GM19397 (cell line): Measurements from ENCODE around the gene TNNC1.

Source experiments
- ATAC-seq: cut with Tn5 transposase; IDR thresholded peaks from one replicate; pipeline ENCODE4 v1.9.1; 2021; ENCODE audit warnings: mild to moderate bottlenecking, moderate library complexity; ENCODE audit not compliant: unreplicated experiment

The TNNC1 gene

GRCh38 chr3:52443791-52444687 lies 9.8 kb downstream of the TNNC1 start:
- ATAC-seq: no peak

DNA sequence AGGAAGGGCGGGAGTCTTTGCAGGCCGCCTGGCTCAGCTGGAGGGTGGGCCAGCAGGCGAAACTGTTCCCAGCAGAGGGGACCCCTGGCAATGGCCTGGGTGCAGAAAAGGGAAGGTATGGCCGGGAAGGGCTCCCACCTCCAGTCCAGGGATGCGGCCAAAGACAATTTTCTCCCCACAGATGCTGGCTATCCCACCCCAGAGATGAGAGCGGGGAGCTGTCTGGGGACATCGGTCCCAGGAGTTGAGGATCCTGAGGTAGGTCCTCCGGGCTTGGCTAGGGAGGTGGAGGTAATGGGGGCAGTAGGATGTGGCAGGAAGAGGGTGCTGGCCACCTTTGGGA lies 10.6 kb downstream of the TNNC1 start:
- ATAC-seq: no peak

GRCh38 chr3:52442409-52443267 lies 11.2 kb downstream of the TNNC1 start:
- ATAC-seq: no peak

- ATAC-seq: no peak
Observed at GRCh38 chr3:52441772-52442332, 12.0 kb downstream of the TNNC1 start.

DNA sequence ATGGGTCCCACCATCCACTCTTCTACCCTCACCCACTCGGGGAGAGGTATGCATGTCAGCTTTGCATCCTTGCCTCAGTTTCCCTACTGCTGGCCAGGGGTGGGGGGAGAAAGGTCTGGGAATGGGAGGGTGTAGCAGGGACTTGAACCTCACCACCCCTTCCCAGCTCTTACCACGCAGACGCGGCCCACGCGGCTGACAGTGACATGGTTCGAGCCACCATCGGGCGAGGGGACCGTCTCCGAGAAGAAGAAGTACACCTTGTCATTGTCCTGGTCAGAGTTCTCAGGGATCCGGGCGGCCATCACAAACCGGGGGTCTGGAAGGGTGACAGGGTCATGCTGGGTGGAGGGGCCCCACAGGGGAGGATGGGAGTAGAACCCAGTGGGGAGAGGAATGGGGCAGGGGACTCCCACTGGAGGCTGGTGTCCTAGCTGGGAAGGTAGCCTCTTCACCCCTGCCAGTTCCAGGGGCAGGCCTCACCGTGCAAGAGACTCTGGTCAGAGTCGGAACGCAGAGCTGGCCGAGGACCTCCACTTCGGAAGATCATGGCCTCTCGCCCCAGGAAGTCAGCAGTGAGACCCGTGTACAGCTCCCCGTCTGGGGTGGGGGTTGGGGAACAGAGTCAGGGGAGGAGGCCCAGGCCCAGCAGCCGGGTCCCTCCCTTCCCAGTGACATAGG lies 12.6 kb downstream of the TNNC1 start:
- ATAC-seq: no peak

GRCh38 chr3:52440671-52441070 lies 13.2 kb downstream of the TNNC1 start:
- no peak for ATAC-seq

DNA sequence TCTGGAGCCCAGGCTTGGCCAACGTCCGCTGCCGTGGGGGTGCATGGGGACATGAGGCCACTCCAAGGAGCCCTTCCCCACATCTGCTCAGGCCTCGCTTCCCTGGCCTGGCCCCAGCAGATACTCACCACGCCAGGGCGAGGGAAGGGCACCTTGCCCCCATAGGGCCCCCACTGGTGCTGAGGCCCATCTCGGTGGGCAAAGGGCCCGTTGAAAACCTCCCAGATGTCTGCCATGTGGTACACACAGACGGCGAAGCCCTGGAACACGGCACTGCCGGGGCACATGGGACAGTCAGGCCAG lies 13.6 kb downstream of the TNNC1 start:
- ATAC-seq: no peak

DNA sequence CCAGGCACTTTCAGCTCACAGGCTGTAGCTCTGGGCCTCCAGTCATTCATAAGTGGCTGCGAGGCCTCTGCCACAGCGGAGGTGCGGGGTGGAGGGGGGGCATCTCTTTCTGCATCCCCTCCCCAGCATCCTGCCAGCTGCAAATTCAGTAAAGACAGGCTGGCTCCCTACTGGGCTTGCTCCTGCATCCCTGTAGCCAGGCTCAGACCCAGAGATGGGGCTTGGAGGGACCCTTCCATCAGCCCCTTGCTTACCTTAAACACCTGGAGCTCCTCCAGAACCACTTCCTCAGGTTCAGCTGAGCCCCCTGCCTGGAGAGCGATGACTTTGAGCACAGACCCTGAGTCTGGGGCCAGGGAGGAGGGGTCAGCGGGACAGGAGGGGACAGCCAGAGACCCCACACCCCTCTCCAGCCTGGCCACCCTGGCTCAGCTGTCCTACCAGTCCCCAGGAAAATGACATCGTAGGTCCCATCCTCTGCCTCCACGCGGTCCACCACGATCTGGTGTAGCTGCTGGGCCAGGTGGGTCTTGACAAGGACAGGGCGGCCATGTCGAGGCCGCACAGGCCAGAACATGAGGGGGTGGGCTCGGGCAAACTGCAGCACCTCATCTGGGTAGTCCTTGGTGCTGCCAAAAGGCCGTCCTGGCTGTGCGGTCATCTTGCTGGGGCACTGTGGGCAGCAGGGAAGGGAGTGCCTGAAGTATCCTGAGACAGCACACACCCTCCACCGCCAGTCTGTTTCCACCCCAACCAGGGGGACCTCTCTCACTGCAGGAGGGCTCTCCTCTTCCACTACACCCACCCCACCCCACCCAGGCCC lies 14.2 kb downstream of the TNNC1 start:
- ATAC-seq: no peak

- ATAC-seq: no peak
Observed at GRCh38 chr3:52438579-52439425, 15.0 kb downstream of the TNNC1 start.

GRCh38 chr3:52438104-52438376 lies 15.8 kb downstream of the TNNC1 start:
- ATAC-seq: no peak

DNA sequence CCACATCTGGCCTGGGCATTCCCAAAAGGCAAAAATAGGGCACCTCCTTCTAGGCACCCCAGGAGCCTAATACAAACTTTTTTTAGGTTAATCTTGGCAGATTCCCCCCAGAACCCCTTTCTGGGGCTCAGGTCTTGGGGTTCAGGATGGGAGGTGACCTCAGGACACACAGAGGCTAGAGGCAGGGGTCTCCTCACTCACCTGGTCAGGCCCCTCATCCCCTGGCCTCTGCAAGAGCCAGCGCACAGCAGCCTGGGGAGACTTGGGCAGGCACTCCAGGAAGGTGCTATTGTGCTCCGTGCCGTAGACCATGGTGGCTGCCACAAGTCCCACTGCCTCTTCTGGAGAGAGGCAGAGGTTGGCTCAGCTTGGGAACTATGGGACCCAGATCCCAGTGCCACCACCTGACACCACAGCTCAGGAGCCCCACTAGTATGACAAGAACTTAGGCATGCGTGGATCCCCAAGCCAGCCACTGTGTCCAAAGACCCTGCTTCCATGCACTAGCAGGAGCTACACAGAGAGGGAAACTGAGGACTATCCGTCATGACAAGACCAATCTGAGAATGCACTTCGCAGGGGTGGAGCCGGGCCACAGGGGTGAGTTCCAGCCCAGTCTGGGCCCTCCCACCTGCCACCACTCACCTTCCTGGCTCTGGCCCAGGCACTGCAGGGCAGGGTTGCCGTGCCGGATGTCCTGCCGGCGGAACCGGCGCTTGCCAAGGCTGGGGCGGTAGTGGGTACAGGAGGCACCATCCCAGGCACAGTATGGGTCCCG lies 16.3 kb downstream of the TNNC1 start:
- no peak for ATAC-seq

DNA sequence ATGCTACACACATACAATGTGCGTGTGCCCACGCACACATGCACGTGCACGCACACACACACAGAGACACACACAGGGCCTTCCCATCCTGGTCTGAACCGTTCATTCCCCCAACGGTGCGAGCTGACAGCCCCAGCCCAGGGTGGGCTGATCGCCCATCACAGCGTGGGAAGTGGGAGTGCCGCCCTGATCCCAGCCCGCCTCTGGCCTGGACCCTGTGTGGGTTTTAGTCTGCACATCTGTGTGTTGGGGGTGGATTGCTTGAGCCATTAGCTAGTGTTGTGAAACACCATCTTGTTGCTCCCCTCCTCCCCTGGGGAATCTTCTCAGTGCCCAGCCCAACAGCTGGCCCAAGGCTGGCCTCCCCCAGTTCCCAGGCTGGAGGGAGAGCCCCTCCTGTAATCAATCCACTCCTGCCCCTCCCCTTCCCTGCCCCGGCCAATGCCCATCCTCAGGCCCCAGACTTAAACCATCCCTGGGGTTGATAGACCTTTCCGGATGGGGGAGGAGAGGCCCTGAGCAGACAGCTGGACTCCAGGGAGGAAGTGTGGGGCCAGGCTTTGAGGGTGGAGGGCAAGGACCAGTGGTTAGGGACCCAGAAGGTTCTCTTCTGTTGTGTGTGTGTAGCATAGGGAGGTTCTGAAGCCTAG lies 17.2 kb downstream of the TNNC1 start:
- ATAC-seq: no peak

GRCh38 chr3:52435246-52436101 lies 18.4 kb downstream of the TNNC1 start:
- no peak for ATAC-seq

DNA sequence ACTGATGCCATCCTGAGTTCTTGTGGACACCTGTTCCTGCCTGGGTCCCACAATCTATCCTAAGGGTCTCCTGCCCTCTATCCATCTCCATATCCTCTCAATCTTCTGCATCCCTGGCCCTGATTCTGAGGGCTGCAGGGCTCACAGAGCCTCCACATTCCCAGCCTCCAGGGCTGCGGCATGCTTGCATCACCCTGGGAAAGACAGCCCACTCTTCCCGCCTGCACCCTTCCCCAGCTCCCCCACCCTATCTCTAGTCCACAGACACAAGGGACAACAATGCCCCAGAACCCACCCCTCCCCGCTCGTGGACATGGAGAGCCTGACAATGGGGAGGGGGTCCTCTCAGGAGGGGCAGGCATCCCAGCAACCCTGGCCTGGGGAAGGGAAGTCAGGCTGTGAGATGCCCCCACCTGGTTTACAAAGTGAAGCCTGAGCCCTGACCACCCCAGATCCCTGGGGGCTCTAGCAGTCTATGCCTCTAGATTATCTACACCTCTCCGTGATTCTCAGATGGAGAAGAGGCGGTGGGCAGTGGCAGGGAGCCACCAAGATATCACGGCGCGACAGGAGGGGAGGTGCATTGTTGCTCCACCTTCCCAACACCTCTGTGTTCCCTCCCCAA lies 19.2 kb downstream of the TNNC1 start:
- ATAC-seq: no peak

DNA sequence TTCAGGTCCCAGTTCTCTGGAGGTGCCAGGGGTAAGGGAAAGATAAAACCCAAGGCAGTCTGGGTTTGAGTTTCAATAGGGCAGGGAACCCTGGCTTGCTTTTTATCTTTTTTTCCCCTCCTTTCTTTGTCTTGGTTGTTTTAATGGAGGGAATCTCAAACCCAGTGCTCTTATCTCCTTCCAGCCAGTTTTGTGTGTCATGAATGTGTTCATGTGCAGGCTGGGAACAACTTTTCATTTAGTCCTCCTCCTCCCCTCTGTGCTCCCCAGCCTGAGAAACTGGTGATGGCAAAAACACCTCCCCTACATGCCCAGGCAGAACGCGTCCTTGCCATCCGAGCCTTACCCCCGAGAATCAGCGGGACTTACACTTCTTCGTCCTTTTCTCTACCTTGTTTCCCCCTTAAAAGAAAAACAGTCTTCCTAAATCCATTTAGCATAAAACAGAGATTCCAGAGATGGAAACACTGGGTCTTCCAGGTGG lies 19.8 kb downstream of the TNNC1 start:
- ATAC-seq: no peak

GRCh38 chr3:52433328-52433995 lies 20.4 kb downstream of the TNNC1 start:
- ATAC-seq: no peak
